B cell (primary cell): ENCODE data around the gene THSD7B. TPM values are rescaled to one million over a fixed set of nuclear protein-coding genes. Genes with fewer than 3 reads are reported as not detected.

Experiments used
- ATAC-seq: fragments of 200-7000 bp; cut with Tn5 transposase; one replicate; pipeline ENCODE4 v1.10.0; 2021; ENCODE audit warnings: low read depth, mild to moderate bottlenecking, moderate number of reproducible peaks, moderate library complexity
- CTCF ChIA-PET: fragments of 350-600 bp; sonication (Branson Sonifier 250); formaldehyde crosslinking; loops from one replicate; lab custom pipeline; 2021; ENCODE audit warnings: antibody characterized with exemption, inconsistent platforms; lab: Charles Lee
- POLR2A ChIA-PET: fragments of 350-600 bp; sonication (Branson Sonifier 250); formaldehyde crosslinking; loops from one replicate; lab custom pipeline; 2021; ENCODE audit warnings: antibody characterized with exemption; lab: Charles Lee
- DNase-seq: peaks from one replicate; pipeline ENCODE4 v3.0.0; 2013
- H2AFZ ChIP-seq: 2 replicates; pipeline ENCODE4 v1.6.1; 2012; ENCODE audit warnings: mild to moderate bottlenecking, low read depth, low read length; ENCODE audit not compliant: insufficient read depth, poor library complexity, severe bottlenecking
- H3K27ac ChIP-seq, 2 donors: 1 replicate in 1 of 2; 2 replicates in 1 of 2; pipeline ENCODE4 v1.5.1; 2012 to 2013; ENCODE audit warnings: low read length in 2 of 2, mild to moderate bottlenecking in 2 of 2, moderate library complexity in 1 of 2
- H3K27me3 ChIP-seq, 4 experiments: fragments of 200-600 bp in 1 of 4; sonication (generic) in 1 of 4; replicated peaks in 1 of 4; 1 replicate in 2 of 4; 2 replicates in 2 of 4; pipeline versions ENCODE4 v1.6.1 to v1.7.0; 2013 to 2016; ENCODE audit warnings: low read length in 3 of 4, mild to moderate bottlenecking in 2 of 4, mixed read lengths in 1 of 4, moderate library complexity in 1 of 4; ENCODE audit not compliant: insufficient read depth in 4 of 4, control insufficient read depth in 3 of 4; ENCODE audit errors: control extremely low read depth in 1 of 4
- H3K36me3 ChIP-seq, 2 experiments: replicated peaks in 1 of 2; 1 replicate in 1 of 2; 2 replicates in 1 of 2; pipeline versions ENCODE4 v1.6.1 to v1.7.1; 2013; ENCODE audit warnings: low read length in 1 of 2; ENCODE audit not compliant: insufficient read depth in 2 of 2, control insufficient read depth in 1 of 2; ENCODE audit errors: control extremely low read depth in 1 of 2, extremely low read depth in 1 of 2
- H3K4me1 ChIP-seq, 2 donors: fragments of 200-600 bp in 1 of 2; sonication (generic) in 1 of 2; 1 replicate in 1 of 2; 2 replicates in 1 of 2; pipeline versions ENCODE4 v1.5.1 to v1.6.1; 2013 to 2017; ENCODE audit warnings: low read length in 2 of 2; ENCODE audit not compliant: control insufficient read depth in 2 of 2, insufficient read depth in 2 of 2
- H3K4me2 ChIP-seq: replicated peaks from 2 replicates; pipeline ENCODE3; 2012; ENCODE audit warnings: mild to moderate bottlenecking, low read depth, low read length; ENCODE audit not compliant: poor library complexity, severe bottlenecking
- H3K4me3 ChIP-seq, 5 experiments: fragments of 200-600 bp in 1 of 5; sonication (generic) in 1 of 5; 1 replicate in 3 of 5; 2 replicates in 2 of 5; pipeline versions ENCODE4 v1.5.1 to v1.7.0; 2011 to 2016; ENCODE audit warnings: low read length in 4 of 5, mild to moderate bottlenecking in 4 of 5, low read depth in 2 of 5, control low read depth in 1 of 5, moderate library complexity in 1 of 5; ENCODE audit not compliant: insufficient read depth in 1 of 5; ENCODE audit errors: control extremely low read depth in 1 of 5, extremely low read depth in 1 of 5
- H3K79me2 ChIP-seq: fragments of 200-600 bp; sonication (generic); one replicate; pipeline ENCODE4 v1.6.0; 2016; ENCODE audit warnings: low read length; ENCODE audit not compliant: control insufficient read depth, insufficient read depth
- H3K9ac ChIP-seq: fragments of 200-600 bp; sonication (generic); 2 replicates; pipeline ENCODE4 v1.6.1; 2017; ENCODE audit warnings: mild to moderate bottlenecking, low read length, moderate library complexity
- H3K9me3 ChIP-seq, 3 donors: one replicate each; pipeline versions ENCODE4 v1.6.1 to v1.7.1; 2013; ENCODE audit warnings: low read length in 2 of 3; ENCODE audit not compliant: control insufficient read depth in 2 of 3, insufficient read depth in 1 of 3; ENCODE audit errors: control extremely low read depth in 1 of 3
- H4K20me1 ChIP-seq: 2 replicates; pipeline ENCODE4 v1.6.0; 2012; ENCODE audit warnings: mild to moderate bottlenecking, low read length; ENCODE audit not compliant: insufficient read depth, control insufficient read depth, poor library complexity, severe bottlenecking
- H3K27ac Mint-ChIP-seq: one replicate; pipeline ENCODE4 v1.8.0; 2021; ENCODE audit warnings: mixed read lengths
- H3K27me3 Mint-ChIP-seq: one replicate; pipeline ENCODE4 v1.8.0; 2021; ENCODE audit warnings: mixed read lengths
- H3K4me1 Mint-ChIP-seq: one replicate; pipeline ENCODE4 v1.8.0; 2021; ENCODE audit warnings: mixed read lengths
- H3K4me3 Mint-ChIP-seq: one replicate; pipeline ENCODE4 v1.8.0; 2021; ENCODE audit warnings: mixed read lengths
- H3K9me3 Mint-ChIP-seq: one replicate; pipeline ENCODE4 v1.8.0; 2022; ENCODE audit warnings: mixed read lengths; ENCODE audit not compliant: insufficient read depth
- EZH2 ChIP-seq: IDR thresholded peaks from 2 replicates; pipeline ENCODE4 v1.6.1; 2012; ENCODE audit warnings: borderline replicate concordance, low read depth, mild to moderate bottlenecking, moderate library complexity, low read length; ENCODE audit not compliant: insufficient read depth, poor library complexity, severe bottlenecking
- WGBS: methylation state at CpG from one replicate; pipeline ENCODE4 v1.1.5; 2013; ENCODE audit warnings: missing lambda C conversion rate; ENCODE audit not compliant: insufficient coverage; 5-methylcytosine and 5-hydroxymethylcytosine counted together
- intact Hi-C: fragments of 100-400 bp; cut with micrococcal nuclease; formaldehyde crosslinking; loops from one replicate; pipeline ENCODE4 v1.10.0; 2022
- polyA plus RNA-seq: library from polyadenylated mRNA; depleted of rRNA; stranded (reverse); fragments of >200 nt; gene quantifications from 2 replicates; pipeline ENCODE4 v1.2.3, GENCODE V29; 2012
- total RNA-seq, 2 donors: library from RNA; stranded (reverse); fragments of 120-200 nt in 1 of 2; gene quantifications; 1 replicate in 1 of 2; 2 replicates in 1 of 2; pipeline versions ENCODE4 v1.2.3 to v1.2.4, GENCODE V29; 2013 to 2022
- TF ChIP-seq, protein P1 (sequence below): fragments of 200-600 bp; IDR thresholded peaks from one replicate; pipeline ENCODE4 v1.8.0; 2022; ENCODE audit warnings: antibody characterized with exemption, mild to moderate bottlenecking

The THSD7B gene
- total and polyA plus RNA-seq, 2 donors (not counting 1 experiment from before 2014, with no cell fraction given): 0.76 TPM; not detected in 1

DNA sequence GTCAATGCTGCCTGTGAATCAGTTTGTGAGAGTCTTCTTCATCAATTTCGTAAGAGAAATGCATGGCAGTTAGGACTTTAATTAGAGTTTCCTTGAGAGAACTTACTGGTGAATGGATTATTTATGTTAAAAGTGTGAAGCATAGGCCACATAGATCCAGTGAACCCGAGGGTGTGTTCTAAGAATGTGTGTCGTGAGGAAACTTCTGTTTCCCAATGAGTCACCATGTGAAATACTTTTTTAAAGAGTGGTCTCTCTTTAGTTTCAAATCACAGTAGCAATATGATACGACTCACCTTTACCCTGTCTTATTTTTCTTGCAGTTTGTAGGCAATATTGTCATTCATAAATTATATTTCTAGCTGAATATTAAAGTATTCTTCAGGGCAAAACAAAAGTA is 18.5 kb downstream of the THSD7B start:
- Histone ChIP-seq H4K20me1 (no peaks in the 10 kb centered on the region), H3K4me3 (no peak overlapping the region), H3K4me2 (no peak overlapping the region), H3K9me3 (no peaks in the 10 kb centered on the region), H3K27ac (no peak overlapping the region), H2AFZ (no peak overlapping the region), H3K79me2 (no peaks in the 10 kb centered on the region), H3K9ac (no peak overlapping the region), H3K4me1 (no peaks in the 10 kb centered on the region), H3K36me3 (no peaks in the 10 kb centered on the region), H3K27me3 (peaks cover 0 to 2% (median 0%) of the 10 kb centered on the region in 4 experiments)
- 80% methylated on average over 1 of the region's 4 CpGs for WGBS
- DNase-seq (no peak), ATAC-seq (no peak)
- Mint-ChIP-seq H3K27ac (no peak overlapping the region), H3K9me3 (no peaks in the 10 kb centered on the region), H3K4me1 (no peaks in the 10 kb centered on the region), H3K4me3 (no peak overlapping the region), H3K27me3 (peaks cover 15% of the 10 kb centered on the region)
- TF ChIP-seq EZH2: no peak
- intact Hi-C loops: no loop called here
- ChIA-PET CTCF (no interaction called here), POLR2A (no interaction called here)

DNA sequence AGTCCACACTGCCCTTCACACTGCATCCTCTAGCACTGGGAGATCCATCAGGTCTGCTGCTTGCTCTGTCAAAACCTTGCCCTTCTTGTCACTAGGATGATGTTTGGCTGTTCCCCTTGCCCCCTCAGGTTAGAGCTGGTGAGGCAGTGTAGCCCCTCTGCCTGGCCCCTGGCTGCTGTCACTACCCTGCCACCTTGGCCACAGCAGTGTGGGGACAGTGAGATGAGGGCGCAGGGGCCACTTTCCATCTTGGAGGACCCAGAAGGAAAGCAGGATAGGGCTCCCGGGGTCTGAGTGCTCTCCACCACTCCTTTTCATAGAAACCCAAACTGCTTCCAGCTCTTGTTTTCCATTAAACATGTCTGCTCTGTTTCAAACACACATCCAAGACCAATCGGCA is 19.9 kb downstream of the THSD7B start:
- intact Hi-C loops: no loop called here
- Histone ChIP-seq H3K4me3 (no peak overlapping the region), H3K36me3 (no peaks in the 10 kb centered on the region), H3K9me3 (no peaks in the 10 kb centered on the region), H4K20me1 (no peaks in the 10 kb centered on the region), H2AFZ (no peak overlapping the region), H3K27me3 (peaks cover 0 to 2% (median 0%) of the 10 kb centered on the region in 4 experiments), H3K9ac (no peak overlapping the region), H3K4me2 (no peak overlapping the region), H3K27ac (no peak overlapping the region), H3K4me1 (no peaks in the 10 kb centered on the region), H3K79me2 (no peaks in the 10 kb centered on the region)
- Mint-ChIP-seq H3K4me1 (no peaks in the 10 kb centered on the region), H3K4me3 (no peak overlapping the region), H3K9me3 (no peaks in the 10 kb centered on the region), H3K27ac (no peak overlapping the region), H3K27me3 (peaks cover 15% of the 10 kb centered on the region)
- ATAC-seq (no peak), DNase-seq (no peak)
- ChIA-PET POLR2A (no interaction called here), CTCF (no interaction called here)
- WGBS: 80% methylated on average over 2 of the region's 3 CpGs
- no peak for TF ChIP-seq EZH2
- TF ChIP-seq, protein P1, sequence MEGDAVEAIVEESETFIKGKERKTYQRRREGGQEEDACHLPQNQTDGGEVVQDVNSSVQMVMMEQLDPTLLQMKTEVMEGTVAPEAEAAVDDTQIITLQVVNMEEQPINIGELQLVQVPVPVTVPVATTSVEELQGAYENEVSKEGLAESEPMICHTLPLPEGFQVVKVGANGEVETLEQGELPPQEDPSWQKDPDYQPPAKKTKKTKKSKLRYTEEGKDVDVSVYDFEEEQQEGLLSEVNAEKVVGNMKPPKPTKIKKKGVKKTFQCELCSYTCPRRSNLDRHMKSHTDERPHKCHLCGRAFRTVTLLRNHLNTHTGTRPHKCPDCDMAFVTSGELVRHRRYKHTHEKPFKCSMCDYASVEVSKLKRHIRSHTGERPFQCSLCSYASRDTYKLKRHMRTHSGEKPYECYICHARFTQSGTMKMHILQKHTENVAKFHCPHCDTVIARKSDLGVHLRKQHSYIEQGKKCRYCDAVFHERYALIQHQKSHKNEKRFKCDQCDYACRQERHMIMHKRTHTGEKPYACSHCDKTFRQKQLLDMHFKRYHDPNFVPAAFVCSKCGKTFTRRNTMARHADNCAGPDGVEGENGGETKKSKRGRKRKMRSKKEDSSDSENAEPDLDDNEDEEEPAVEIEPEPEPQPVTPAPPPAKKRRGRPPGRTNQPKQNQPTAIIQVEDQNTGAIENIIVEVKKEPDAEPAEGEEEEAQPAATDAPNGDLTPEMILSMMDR: no peak
